Colonic mucosa (tissue), 4 donors: ENCODE results near the gene CFAP54. TPM values are rescaled to one million over a fixed set of nuclear protein-coding genes. Genes with fewer than 3 reads are reported as not detected.
"Not testable (repeated sequence)": the region's sequence is repeated elsewhere in the genome, so short reads cannot be mapped to it uniquely, and the experiment has no call there.

Experiments
- DNase-seq: peaks from one replicate; pipeline ENCODE4 v3.0.0-alpha.2; 2020
- H3K27ac ChIP-seq: fragments of 200-600 bp; one replicate; pipeline ENCODE4 v1.8.0; 2021
- H3K27me3 ChIP-seq: fragments of 200-600 bp; one replicate; pipeline ENCODE4 v1.8.0; 2021
- H3K36me3 ChIP-seq: fragments of 200-600 bp; one replicate; pipeline ENCODE4 v1.8.0; 2021
- H3K4me1 ChIP-seq: fragments of 200-600 bp; one replicate; pipeline ENCODE4 v1.8.0; 2021; ENCODE audit warnings: mild to moderate bottlenecking
- H3K4me3 ChIP-seq: fragments of 200-600 bp; one replicate; pipeline ENCODE4 v1.8.0; 2021
- H3K9ac ChIP-seq, 2 donors: one replicate each; pipeline ENCODE4 v1.7.0; 2013; ENCODE audit warnings: control low read depth in 2 of 2, low read depth in 2 of 2, low read length in 2 of 2
- H3K9me3 ChIP-seq: fragments of 200-600 bp; one replicate; pipeline ENCODE4 v1.8.0; 2021
- CTCF ChIP-seq: fragments of 200-600 bp; IDR thresholded peaks from one replicate; pipeline ENCODE4 v1.8.0; 2022; ENCODE audit warnings: antibody characterized with exemption, mild to moderate bottlenecking
- intact Hi-C: fragments of 100-400 bp; cut with DNase I; formaldehyde crosslinking; loops from one replicate; pipeline ENCODE4 v1.14.1; 2022
- total RNA-seq, 2 donors: library from RNA; stranded (reverse); fragmentation: NEBNext Ultra II Directional in 1 of 2; extraction: Animal tissue kit (Norgen Biotek cat#: 25700) in 1 of 2; gene quantifications; one replicate each; pipeline ENCODE4 v1.2.1, GENCODE V29; 2021
- donor health status: healthy.
- donor health status: DM: no; HTN: no; CAD: no.
- donor health status: DM: no; HTN: no; CAD: no.

CFAP54 gene
- total RNA-seq, 2 donors from 2014 or later = 0.32 TPM

GRCh38 chr12:96720363-96720705 lies 231.0 kb downstream of the CFAP54 start:
- Histone ChIP-seq H3K27me3 (no peaks in the 10 kb centered on the region), H3K4me1 (no peaks in the 10 kb centered on the region), H3K27ac (peak overlapping the region; percentile 45), H3K4me3 (peak overlapping the region; percentile 19), H3K9me3 (no peaks in the 10 kb centered on the region), H3K36me3 (no peaks in the 10 kb centered on the region), H3K9ac (peak overlapping the region in 1 of 2 donors; percentile 40)
- intact Hi-C loops = no loop called here
- no peak for DNase-seq
- no peak for TF ChIP-seq CTCF

- H3K27ac ChIP-seq, intact Hi-C loops, H3K27me3 ChIP-seq, H3K9me3 ChIP-seq, H3K4me1 ChIP-seq, H3K9ac ChIP-seq, H3K36me3 ChIP-seq, DNase-seq, H3K4me3 ChIP-seq: not testable (repeated sequence)
These were observed 240.1 kb downstream of the CFAP54 start for GRCh38 chr12:96729466-96729865.

GRCh38 chr12:96729886-96730285 lies 240.5 kb downstream of the CFAP54 start:
- no peaks in the 10 kb centered on the region for H3K36me3 ChIP-seq
- no peak overlapping the region for H3K27ac ChIP-seq
- intact Hi-C loops = no loop called here
- no peak overlapping the region for H3K9ac ChIP-seq
- no peaks in the 10 kb centered on the region for H3K9me3 ChIP-seq
- no peak overlapping the region for H3K4me3 ChIP-seq
- no peaks in the 10 kb centered on the region for H3K4me1 ChIP-seq
- no peak for DNase-seq
- H3K27me3 ChIP-seq = no peaks in the 10 kb centered on the region
- no peak for TF ChIP-seq CTCF

GRCh38 chr12:96743606-96744005 lies 254.2 kb downstream of the CFAP54 start:
- no peaks in the 10 kb centered on the region for H3K36me3 ChIP-seq
- H3K4me1 ChIP-seq = no peaks in the 10 kb centered on the region
- TF ChIP-seq CTCF = no peak
- H3K27ac ChIP-seq = no peak overlapping the region
- H3K9me3 ChIP-seq = no peaks in the 10 kb centered on the region
- DNase-seq = no peak
- H3K27me3 ChIP-seq = no peaks in the 10 kb centered on the region
- H3K4me3 ChIP-seq = no peak overlapping the region
- H3K9ac ChIP-seq = no peak overlapping the region
- intact Hi-C loops = no loop called here

- TF ChIP-seq CTCF = no peak
- intact Hi-C loops = no loop called here
These were observed 260.6 kb downstream of the CFAP54 start for GRCh38 chr12:96749999-96750398.

GRCh38 chr12:96751626-96752025 lies 262.2 kb downstream of the CFAP54 start:
- no peak overlapping the region for H3K4me3 ChIP-seq
- no peaks in the 10 kb centered on the region for H3K36me3 ChIP-seq
- H3K9me3 ChIP-seq = no peaks in the 10 kb centered on the region
- no peak for TF ChIP-seq CTCF
- intact Hi-C loops = no loop called here
- no peaks in the 10 kb centered on the region for H3K27me3 ChIP-seq
- no peak overlapping the region for H3K9ac ChIP-seq
- no peak overlapping the region for H3K27ac ChIP-seq
- H3K4me1 ChIP-seq = no peaks in the 10 kb centered on the region
- DNase-seq = no peak

More at GRCh38 chr12:96749999-96750398, 260.6 kb downstream of the CFAP54 start:
- no peak overlapping the region for H3K4me3 ChIP-seq
- no peak overlapping the region for H3K9ac ChIP-seq
- no peak for DNase-seq
- H3K27me3 ChIP-seq = no peaks in the 10 kb centered on the region
- H3K9me3 ChIP-seq = no peaks in the 10 kb centered on the region
- no peaks in the 10 kb centered on the region for H3K4me1 ChIP-seq
- H3K27ac ChIP-seq = no peak overlapping the region
- no peaks in the 10 kb centered on the region for H3K36me3 ChIP-seq
